Testis (tissue), 3 donors: ENCODE data around the gene C1QTNF12. TPM values are rescaled to one million over a fixed set of nuclear protein-coding genes. Genes with fewer than 3 reads are reported as not detected.

Experiments used
- DNase-seq: peaks from one replicate; pipeline ENCODE4 v3.0.0-alpha.2; 2019
- H3K27ac ChIP-seq, 2 donors: fragments of 200-600 bp; sonication (generic); one replicate each; pipeline ENCODE4 v1.5.1; 2019
- H3K27me3 ChIP-seq: fragments of 200-600 bp; sonication (generic); one replicate; pipeline ENCODE4 v1.5.1; 2019
- H3K36me3 ChIP-seq: fragments of 200-600 bp; sonication (generic); one replicate; pipeline ENCODE4 v1.5.1; 2017; ENCODE audit warnings: low read depth; ENCODE audit errors: missing control alignments
- H3K4me1 ChIP-seq: fragments of 200-600 bp; sonication (generic); one replicate; pipeline ENCODE4 v1.5.1; 2019
- H3K4me3 ChIP-seq, 2 donors: fragments of 200-600 bp; sonication (generic); one replicate each; pipeline ENCODE4 v1.5.1; 2017 to 2019
- H3K9me3 ChIP-seq: fragments of 200-600 bp; sonication (generic); one replicate; pipeline ENCODE4 v1.5.1; 2017
- CTCF ChIP-seq, 3 experiments: fragments of 450-650 bp in 2 of 3; fragments of 200-600 bp in 1 of 3; sonication (generic) in 1 of 3; IDR thresholded peaks; one replicate each; pipeline ENCODE4 v1.5.1; 2016 to 2019; ENCODE audit warnings: antibody characterized with exemption in 3 of 3, mild to moderate bottlenecking in 2 of 3, moderate library complexity in 1 of 3
- POLR2A ChIP-seq: fragments of 450-650 bp; IDR thresholded peaks from one replicate; pipeline ENCODE4 v1.6.1; 2017; ENCODE audit warnings: antibody characterized with exemption, mild to moderate bottlenecking, moderate library complexity
- WGBS, 2 donors: methylation state at CpG; one replicate each; pipeline ENCODE4 v1.1.5; 2018; 5-methylcytosine and 5-hydroxymethylcytosine counted together
- intact Hi-C: fragments of 100-400 bp; cut with DNase I; formaldehyde crosslinking; loops from one replicate; pipeline ENCODE4 v1.15.1; 2023; ENCODE audit warnings: low total_unique reads
- polyA plus RNA-seq: library from polyadenylated mRNA; stranded (reverse); fragments of 350-450 nt; fragmentation: Illumina TruSeq; extraction: RNeasy Lipid Tissue Mini Kit (QIAGEN cat#74804); gene quantifications from one replicate; pipeline ENCODE4 v1.2.3, GENCODE V29; 2014; ENCODE audit warnings: low read depth, low replicate concordance; ENCODE audit not compliant: insufficient read depth
- total RNA-seq, 2 donors: library from RNA; depleted of rRNA; stranded (reverse); fragments of >200 nt; gene quantifications; one replicate each; pipeline ENCODE4 v1.2.3, GENCODE V29; 2016

The C1QTNF12 gene
- total and polyA plus RNA-seq, 3 donors from 2014 or later = 2.7 to 7.7 (median 4.7) TPM

GRCh38 chr1:1200876-1201810 lies 45.4 kb downstream of the C1QTNF12 start:
- peak overlapping the region; percentile 39 to 41 for H3K27ac ChIP-seq
- peak overlapping the region; percentile 39 to 44 for H3K4me3 ChIP-seq
- peak; percentile 60 for DNase-seq

GRCh38 chr1:1199961-1200875 lies 46.3 kb downstream of the C1QTNF12 start:
- no peak for TF ChIP-seq CTCF (IDR thresholded peaks at IDR 0.05)
- peak overlapping the region in 1 of 2 donors; percentile 39 for H3K27ac ChIP-seq
- peak overlapping the region in 1 of 2 donors; percentile 39 for H3K4me3 ChIP-seq
- 79 to 84% methylated on average over 11 to 31 of the region's 31 CpGs for WGBS, 2 donors
- no peaks in the 10 kb centered on the region for H3K27me3 ChIP-seq
- intact Hi-C loops = no loop called here
- no peaks in the 10 kb centered on the region for H3K4me1 ChIP-seq
- DNase-seq = no peak
- no peaks in the 10 kb centered on the region for H3K36me3 ChIP-seq
- H3K9me3 ChIP-seq = no peaks in the 10 kb centered on the region

More at GRCh38 chr1:1200876-1201810, 45.4 kb downstream of the C1QTNF12 start:
- intact Hi-C loops = no loop called here
- H3K36me3 ChIP-seq = no peaks in the 10 kb centered on the region
- H3K9me3 ChIP-seq = no peaks in the 10 kb centered on the region
- TF ChIP-seq POLR2A (no peak), CTCF (IDR thresholded peaks at IDR 0.05) (no peak)
- peaks cover 1% of the 10 kb centered on the region for H3K4me1 ChIP-seq
- 2% methylated on average over 57 of the region's 109 CpGs; no CpG with 5 or more reads in 1 of the 2 donors for WGBS, 2 donors
- no peaks in the 10 kb centered on the region for H3K27me3 ChIP-seq

- Histone ChIP-seq H3K4me1 (no peaks in the 10 kb centered on the region), H3K9me3 (no peaks in the 10 kb centered on the region), H3K27me3 (no peaks in the 10 kb centered on the region), H3K36me3 (no peaks in the 10 kb centered on the region), H3K4me3 (no peak overlapping the region), H3K27ac (no peak overlapping the region)
- 80 to 90% methylated on average over 5 to 20 of the region's 22 CpGs for WGBS, 2 donors
- no peak for TF ChIP-seq CTCF (IDR thresholded peaks at IDR 0.05)
- TF ChIP-seq POLR2A = no peak
- intact Hi-C loops = no loop called here
- no peak for DNase-seq
Measured at GRCh38 chr1:1199141-1199960, 47.2 kb downstream of the C1QTNF12 start.

- Histone ChIP-seq H3K27ac (no peak overlapping the region), H3K36me3 (no peaks in the 10 kb centered on the region), H3K4me3 (no peak overlapping the region), H3K9me3 (no peaks in the 10 kb centered on the region), H3K27me3 (no peaks in the 10 kb centered on the region), H3K4me1 (no peaks in the 10 kb centered on the region)
- 76 to 79% methylated on average over 6 to 23 of the region's 23 CpGs for WGBS, 2 donors
- intact Hi-C loops = no loop called here
- TF ChIP-seq CTCF (IDR thresholded peaks at IDR 0.05) (no peak), POLR2A (no peak)
- DNase-seq = no peak
Measured at GRCh38 chr1:1198423-1199140, 47.9 kb downstream of the C1QTNF12 start.
